Stimulated activated CD8-positive, alpha-beta memory T cell treated with anti-CD3 and anti-CD28 coated beads, Interleukin-2, amount 100 ng/mL, for 1 hour (primary cell): ENCODE measurements around the gene BNC2.
A peak's percentile ranks its signal among the peaks of the same experiment; 100 is the strongest.
"Not testable (repeated sequence)": the region's sequence is repeated elsewhere in the genome, so short reads cannot be mapped to it uniquely, and the experiment has no call there.

Source experiments
- DNase-seq, 2 donors: peaks; one replicate each; pipeline ENCODE4 v3.0.0-alpha.2; 2020; ENCODE audit warnings: low read depth in 2 of 2

BNC2 gene

GRCh38 chr9:16870596-16871335 is at the start of gene BNC2:
Gene BNC2, minus strand, starts transcription at chr9:16870670. Its CDS starts 22 bp downstream, at chr9:16870648.
- no peak for DNase-seq

- no peak for DNase-seq
Measured at GRCh38 chr9:16918920-16919319, 48.5 kb upstream of the BNC2 start.

GRCh38 chr9:16915126-16915831 is 44.8 kb upstream of the BNC2 start:
- DNase-seq, result no peak

GRCh38 chr9:16912197-16912596 is 41.7 kb upstream of the BNC2 start:
- DNase-seq, result no peak

DNA sequence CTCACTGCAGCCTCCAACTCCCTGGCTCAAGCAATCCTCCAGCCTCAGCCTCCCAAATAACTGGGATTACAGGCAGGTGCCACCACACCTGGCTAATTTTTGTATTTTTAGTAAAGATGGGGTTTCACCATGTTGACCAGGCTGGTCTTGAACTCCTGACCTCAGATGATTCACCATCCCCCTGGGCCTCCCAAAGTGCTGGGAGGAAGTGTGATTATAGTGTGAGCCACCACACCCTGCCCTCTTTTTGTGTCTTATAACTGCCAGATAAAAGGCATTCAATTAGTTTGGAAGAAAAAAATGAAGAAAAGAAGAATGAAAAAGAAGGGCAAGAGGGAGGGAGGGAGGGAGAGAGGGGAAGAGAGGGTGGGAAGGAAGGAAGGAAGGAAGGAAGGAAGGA is 37.7 kb upstream of the BNC2 start:
- not testable (repeated sequence) for DNase-seq

- no peak for DNase-seq
Measured at GRCh38 chr9:16904655-16905054, 34.2 kb upstream of the BNC2 start.

DNA sequence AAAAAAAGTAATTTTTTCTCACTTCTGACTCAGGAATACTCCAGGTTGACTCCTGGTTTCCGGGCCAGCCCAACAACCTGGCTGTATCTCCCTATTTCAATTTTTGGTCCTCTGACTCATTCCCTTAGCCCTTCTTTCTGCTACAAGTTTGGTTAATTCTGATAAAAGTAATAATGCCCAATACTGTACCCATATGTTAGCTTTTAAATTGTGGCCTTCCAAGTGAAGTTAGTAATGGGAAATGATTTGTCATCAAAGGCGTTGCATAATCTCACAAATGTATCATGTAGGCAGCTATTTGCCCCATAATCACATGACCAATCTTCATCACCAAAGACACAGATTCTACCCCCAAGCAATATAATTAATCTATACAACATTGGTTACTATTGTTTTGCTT is 31.1 kb upstream of the BNC2 start:
- DNase-seq, result no peak

DNA sequence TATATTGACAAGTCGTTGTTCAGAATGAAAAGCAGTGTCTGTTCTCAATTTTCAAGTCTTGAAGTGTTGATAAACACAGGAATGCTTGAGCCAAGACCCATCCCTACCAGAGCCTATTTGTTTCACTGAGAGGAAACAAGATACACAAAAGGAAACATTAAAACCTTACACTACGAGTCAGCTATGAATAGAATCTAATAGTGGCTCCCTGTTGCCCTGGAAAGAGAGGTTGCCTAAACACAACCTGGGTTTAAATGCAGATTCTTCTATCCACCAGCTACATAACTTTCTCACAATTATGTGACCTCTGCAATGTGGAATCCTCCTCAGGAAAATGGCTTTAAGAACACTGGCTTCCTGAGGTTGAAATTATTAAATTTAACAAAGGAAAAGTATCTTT is 29.1 kb upstream of the BNC2 start:
- DNase-seq, result no peak

- DNase-seq, result no peak
Measured at GRCh38 chr9:16898464-16898863, 28.0 kb upstream of the BNC2 start.

DNA sequence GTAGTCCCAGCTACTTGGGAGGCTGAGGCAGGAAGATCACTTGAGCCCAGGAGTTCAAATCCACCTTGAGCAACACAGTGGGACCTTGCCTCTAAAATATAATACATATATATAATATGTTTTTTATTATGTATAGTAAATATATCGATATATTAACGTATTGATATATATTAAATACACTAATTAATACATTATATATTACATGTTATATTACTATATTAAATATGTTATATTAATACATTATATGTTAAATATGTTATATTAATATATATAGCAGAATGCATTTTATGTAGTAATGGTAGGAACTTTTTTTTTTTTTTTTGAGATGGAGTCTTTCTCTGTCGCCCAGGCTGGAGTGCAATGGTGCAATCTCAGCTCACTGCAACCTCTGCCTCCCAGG is 18.1 kb upstream of the BNC2 start:
- DNase-seq, result no peak

GRCh38 chr9:16885931-16886330 is 15.5 kb upstream of the BNC2 start:
- DNase-seq, result no peak

GRCh38 chr9:16884952-16885513 is 14.6 kb upstream of the BNC2 start:
- DNase-seq, result no peak

DNA sequence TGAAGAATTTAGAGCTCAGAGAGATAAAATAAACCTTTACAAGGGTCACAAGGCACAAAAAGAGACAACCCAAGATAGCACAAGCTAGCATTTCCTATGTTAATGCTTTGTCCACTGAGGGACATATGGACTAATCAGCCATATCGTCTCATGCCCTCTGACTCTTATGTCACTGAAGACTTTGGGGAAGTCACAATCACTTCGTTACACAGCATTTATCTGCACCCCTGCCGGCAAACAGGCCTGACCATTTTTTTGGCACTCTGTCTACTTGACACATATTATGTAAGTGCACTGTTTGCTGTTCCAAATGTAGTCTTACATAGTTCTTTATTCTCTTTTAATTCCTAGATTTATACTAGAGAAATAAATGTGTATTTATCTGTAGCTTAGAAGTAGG is 13.9 kb upstream of the BNC2 start:
- DNase-seq, result no peak

GRCh38 chr9:16883586-16883985 is 13.1 kb upstream of the BNC2 start:
- no peak for DNase-seq

- not testable (repeated sequence) for DNase-seq
Measured at GRCh38 chr9:16882440-16882839, 12.0 kb upstream of the BNC2 start.

- no peak for DNase-seq
Measured at GRCh38 chr9:16879416-16879815, 8.9 kb upstream of the BNC2 start.

DNA sequence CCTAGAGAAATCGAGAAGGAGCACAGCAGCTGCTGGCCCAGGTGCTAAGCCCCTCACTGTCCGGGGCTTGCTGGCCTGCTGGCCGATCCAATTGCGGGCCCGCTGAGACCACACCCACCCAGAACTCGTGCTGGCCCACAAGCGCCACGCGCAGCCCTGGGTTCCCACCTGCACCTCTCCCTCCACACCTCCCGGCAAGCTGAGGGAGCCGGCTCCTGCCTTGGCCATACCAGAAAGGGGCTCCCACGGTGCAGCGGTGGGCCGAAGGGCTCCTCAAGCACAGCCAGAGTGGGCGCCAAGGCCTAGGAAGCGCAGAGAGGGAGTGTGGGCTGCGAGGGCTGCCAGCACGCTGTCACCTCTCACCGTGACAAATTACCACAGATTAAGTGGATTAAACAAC is 6.8 kb upstream of the BNC2 start:
- DNase-seq, result no peak

DNA sequence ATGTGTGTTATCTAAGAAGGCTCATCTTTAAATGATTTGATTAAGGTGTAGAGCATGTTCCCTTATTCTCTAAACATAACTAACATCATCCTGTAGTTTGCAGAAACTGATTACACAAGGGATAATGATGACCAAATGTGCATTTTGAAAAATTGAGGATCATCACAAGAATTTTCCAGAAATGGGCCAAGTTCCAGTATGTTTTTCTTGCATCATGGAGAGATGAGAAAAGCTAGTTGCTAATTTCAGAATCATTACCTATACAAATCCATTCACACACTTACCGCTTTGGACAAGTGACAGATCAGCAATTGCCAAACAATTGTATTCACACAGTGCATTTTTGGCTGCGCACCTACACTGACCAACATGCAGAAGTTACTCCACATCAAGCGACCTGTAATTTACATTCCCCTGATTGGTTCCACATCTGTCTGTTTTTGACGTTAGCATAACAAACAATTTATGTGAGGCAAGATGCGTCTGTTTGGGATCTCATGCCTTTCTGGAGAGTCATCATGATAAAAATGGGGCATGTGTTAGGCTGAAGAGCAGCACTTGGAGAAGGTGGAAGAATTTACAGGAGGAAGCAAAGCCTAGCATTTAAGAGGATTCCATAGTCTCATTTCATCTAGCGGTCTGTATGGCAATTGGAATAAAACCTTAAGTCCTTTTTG is 2.8 kb upstream of the BNC2 start:
- DNase-seq, result no peak

DNA sequence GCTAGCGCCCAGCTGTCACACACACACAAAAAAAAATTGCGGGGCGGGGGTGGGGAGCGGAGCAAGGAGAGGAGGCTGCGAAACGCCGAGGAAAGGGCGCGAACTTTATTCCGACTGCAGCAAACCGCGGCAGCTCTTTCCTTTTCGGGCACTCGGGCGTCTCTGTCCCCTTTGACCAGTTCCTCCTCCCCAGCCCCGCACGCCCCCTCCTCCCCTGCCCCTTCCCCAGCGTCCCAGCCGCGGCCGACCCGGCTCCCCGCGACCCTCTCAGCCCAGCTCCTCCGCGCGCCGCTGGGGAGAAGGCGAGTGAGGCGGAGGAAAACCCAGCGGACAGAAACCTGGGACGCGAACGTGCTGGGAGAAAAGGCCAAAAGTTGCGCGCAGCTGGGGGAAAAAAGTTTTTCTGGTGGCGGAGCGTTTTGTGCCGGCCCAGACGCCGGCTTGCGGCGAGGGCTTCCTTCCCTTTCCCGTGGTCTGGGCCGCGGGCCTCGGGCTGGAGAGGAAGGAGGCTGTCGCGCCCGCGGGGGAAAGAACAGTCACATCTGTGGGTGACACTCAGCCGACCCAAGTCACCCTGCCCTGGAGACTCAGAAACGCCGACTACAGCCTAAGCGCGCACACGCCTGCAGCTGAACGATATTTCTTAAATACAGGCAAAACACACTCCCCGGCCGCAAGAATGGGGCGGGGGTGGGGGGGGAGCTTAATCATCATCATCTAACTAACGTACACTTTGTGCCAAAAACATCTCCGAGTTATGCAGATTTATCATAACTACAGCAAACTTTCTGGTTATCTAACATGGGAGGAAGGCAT is 1.1 kb upstream of the BNC2 start:
- peak in 1 of 2 donors; percentile 8 for DNase-seq

GRCh38 chr9:16869882-16870595 is 431 bp downstream of the BNC2 start:
- DNase-seq, result no peak
